Loucy (cell line): ENCODE measurements around the gene KNDC1.
A peak's percentile ranks its signal among the peaks of the same experiment; 100 is the strongest.

ENCODE experiments used
- H2AFZ ChIP-seq: fragments of 200-600 bp; sonication (generic); 2 replicates; pipeline ENCODE4 v1.6.0; 2016; ENCODE audit warnings: antibody characterized with exemption, mild to moderate bottlenecking, low read length, moderate library complexity
- H3F3A ChIP-seq: fragments of 200-600 bp; 2 replicates; pipeline ENCODE4 v1.6.0; 2016; ENCODE audit warnings: antibody characterized with exemption, low read depth, mild to moderate bottlenecking
- H3K27me3 ChIP-seq: fragments of 200-600 bp; sonication (generic); 2 replicates; pipeline ENCODE4 v1.6.1; 2014; ENCODE audit warnings: low read length, mild to moderate bottlenecking; ENCODE audit not compliant: insufficient read depth, poor library complexity, severe bottlenecking
- H3K36me3 ChIP-seq: fragments of 200-600 bp; sonication (generic); 2 replicates; pipeline ENCODE4 v1.6.1; 2016; ENCODE audit warnings: low read length; ENCODE audit not compliant: insufficient read depth
- H3K4me1 ChIP-seq: fragments of 200-600 bp; sonication (generic); 2 replicates; pipeline ENCODE4 v1.5.1; 2014; ENCODE audit warnings: low read length, mild to moderate bottlenecking; ENCODE audit not compliant: insufficient read depth, poor library complexity, severe bottlenecking
- H3K4me2 ChIP-seq: fragments of 200-600 bp; sonication (generic); 2 replicates; pipeline ENCODE4 v1.6.0; 2014; ENCODE audit warnings: antibody characterized with exemption, low read length, low read depth, mild to moderate bottlenecking; ENCODE audit not compliant: poor library complexity, severe bottlenecking
- H3K4me3 ChIP-seq: fragments of 200-600 bp; sonication (generic); 2 replicates; pipeline ENCODE4 v1.5.1; 2014; ENCODE audit warnings: low read length, mild to moderate bottlenecking, mixed read lengths; ENCODE audit not compliant: poor library complexity, severe bottlenecking
- H3K79me2 ChIP-seq: fragments of 200-600 bp; sonication (generic); 2 replicates; pipeline ENCODE4 v1.6.1; 2014; ENCODE audit warnings: low read length; ENCODE audit not compliant: insufficient read depth
- H3K9ac ChIP-seq: fragments of 200-600 bp; sonication (generic); 2 replicates; pipeline ENCODE4 v1.6.0; 2014; ENCODE audit warnings: mild to moderate bottlenecking, low read depth, low read length, moderate library complexity; ENCODE audit not compliant: poor library complexity, severe bottlenecking
- H3K9me2 ChIP-seq: fragments of 200-600 bp; sonication (generic); replicated peaks from 2 replicates; pipeline ENCODE4 v1.6.1; 2016; ENCODE audit warnings: low read depth, low read length, mixed read lengths
- H3K9me3 ChIP-seq: fragments of 200-600 bp; sonication (generic); 2 replicates; pipeline ENCODE4 v1.6.1; 2014; ENCODE audit warnings: mild to moderate bottlenecking, antibody characterized with exemption, low read length, low read depth; ENCODE audit not compliant: insufficient read depth
- H4K20me1 ChIP-seq: fragments of 200-600 bp; sonication (generic); 2 replicates; pipeline ENCODE4 v1.6.0; 2014; ENCODE audit warnings: antibody characterized with exemption, low read length, mild to moderate bottlenecking; ENCODE audit not compliant: insufficient read depth, poor library complexity, severe bottlenecking
- EZH2phosphoT487 ChIP-seq: fragments of 200-600 bp; IDR thresholded peaks from 2 replicates; pipeline ENCODE4 v1.6.1; 2018; ENCODE audit warnings: antibody characterized with exemption, mild to moderate bottlenecking, moderate library complexity, borderline replicate concordance
- TF ChIP-seq, protein P1 (sequence below): fragments of 200-600 bp; sonication (generic); conservative IDR thresholded peaks from 2 replicates; pipeline ENCODE4 v1.5.1; 2014; ENCODE audit warnings: mild to moderate bottlenecking, antibody characterized with exemption, low read length

The KNDC1 gene

DNA sequence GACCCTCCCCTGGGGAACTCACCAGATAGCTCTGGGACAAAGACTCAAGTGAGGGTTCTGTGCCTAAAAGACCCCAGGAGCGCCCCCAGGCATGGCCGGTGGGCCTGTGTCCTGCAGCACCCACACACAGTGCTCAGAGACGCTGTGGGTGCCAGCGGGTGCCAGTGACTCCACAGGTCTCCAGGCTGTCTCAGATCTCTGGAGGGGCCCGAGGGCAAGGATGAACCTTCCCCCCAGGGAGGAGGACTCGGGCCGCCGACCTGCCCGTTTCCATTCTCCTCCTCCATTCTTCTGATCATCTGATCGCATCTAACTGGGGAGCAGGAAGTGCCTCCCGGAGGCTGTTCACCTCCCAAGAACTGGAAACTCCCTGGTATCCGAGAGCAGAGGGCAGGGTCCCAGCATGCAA lies 115.7 kb downstream of the KNDC1 start:
- H3K4me2 ChIP-seq: peak overlapping the region; percentile 62

More for the DNA sequence above, 115.7 kb downstream of the KNDC1 start:
- H3K4me1 ChIP-seq: peaks cover 55% of the 10 kb centered on the region
- no peaks in the 10 kb centered on the region for H3K79me2 ChIP-seq
- H3K9me2 ChIP-seq: no peaks in the 10 kb centered on the region
- no peaks in the 10 kb centered on the region for H3K36me3 ChIP-seq
- no peaks in the 10 kb centered on the region for H3F3A ChIP-seq
- H4K20me1 ChIP-seq: no peaks in the 10 kb centered on the region
- peak overlapping the region; percentile 50 for H3K4me3 ChIP-seq
- H2AFZ ChIP-seq: no peak overlapping the region
- H3K9me3 ChIP-seq: no peaks in the 10 kb centered on the region
- TF ChIP-seq, protein P1, sequence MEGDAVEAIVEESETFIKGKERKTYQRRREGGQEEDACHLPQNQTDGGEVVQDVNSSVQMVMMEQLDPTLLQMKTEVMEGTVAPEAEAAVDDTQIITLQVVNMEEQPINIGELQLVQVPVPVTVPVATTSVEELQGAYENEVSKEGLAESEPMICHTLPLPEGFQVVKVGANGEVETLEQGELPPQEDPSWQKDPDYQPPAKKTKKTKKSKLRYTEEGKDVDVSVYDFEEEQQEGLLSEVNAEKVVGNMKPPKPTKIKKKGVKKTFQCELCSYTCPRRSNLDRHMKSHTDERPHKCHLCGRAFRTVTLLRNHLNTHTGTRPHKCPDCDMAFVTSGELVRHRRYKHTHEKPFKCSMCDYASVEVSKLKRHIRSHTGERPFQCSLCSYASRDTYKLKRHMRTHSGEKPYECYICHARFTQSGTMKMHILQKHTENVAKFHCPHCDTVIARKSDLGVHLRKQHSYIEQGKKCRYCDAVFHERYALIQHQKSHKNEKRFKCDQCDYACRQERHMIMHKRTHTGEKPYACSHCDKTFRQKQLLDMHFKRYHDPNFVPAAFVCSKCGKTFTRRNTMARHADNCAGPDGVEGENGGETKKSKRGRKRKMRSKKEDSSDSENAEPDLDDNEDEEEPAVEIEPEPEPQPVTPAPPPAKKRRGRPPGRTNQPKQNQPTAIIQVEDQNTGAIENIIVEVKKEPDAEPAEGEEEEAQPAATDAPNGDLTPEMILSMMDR: no peak
- no peak for TF ChIP-seq EZH2phosphoT487
- peak overlapping the region; percentile 62 for H3K9ac ChIP-seq
- H3K27me3 ChIP-seq: no peaks in the 10 kb centered on the region
